Measurements from ENCODE around the gene MEX3D. TPM values are rescaled to one million over a fixed set of nuclear protein-coding genes. Genes with fewer than 3 reads are reported as not detected.

MEX3D gene
- total and polyA plus RNA-seq, 2 experiments from 2014 or later: 12.4 to 94.9 TPM

DNA sequence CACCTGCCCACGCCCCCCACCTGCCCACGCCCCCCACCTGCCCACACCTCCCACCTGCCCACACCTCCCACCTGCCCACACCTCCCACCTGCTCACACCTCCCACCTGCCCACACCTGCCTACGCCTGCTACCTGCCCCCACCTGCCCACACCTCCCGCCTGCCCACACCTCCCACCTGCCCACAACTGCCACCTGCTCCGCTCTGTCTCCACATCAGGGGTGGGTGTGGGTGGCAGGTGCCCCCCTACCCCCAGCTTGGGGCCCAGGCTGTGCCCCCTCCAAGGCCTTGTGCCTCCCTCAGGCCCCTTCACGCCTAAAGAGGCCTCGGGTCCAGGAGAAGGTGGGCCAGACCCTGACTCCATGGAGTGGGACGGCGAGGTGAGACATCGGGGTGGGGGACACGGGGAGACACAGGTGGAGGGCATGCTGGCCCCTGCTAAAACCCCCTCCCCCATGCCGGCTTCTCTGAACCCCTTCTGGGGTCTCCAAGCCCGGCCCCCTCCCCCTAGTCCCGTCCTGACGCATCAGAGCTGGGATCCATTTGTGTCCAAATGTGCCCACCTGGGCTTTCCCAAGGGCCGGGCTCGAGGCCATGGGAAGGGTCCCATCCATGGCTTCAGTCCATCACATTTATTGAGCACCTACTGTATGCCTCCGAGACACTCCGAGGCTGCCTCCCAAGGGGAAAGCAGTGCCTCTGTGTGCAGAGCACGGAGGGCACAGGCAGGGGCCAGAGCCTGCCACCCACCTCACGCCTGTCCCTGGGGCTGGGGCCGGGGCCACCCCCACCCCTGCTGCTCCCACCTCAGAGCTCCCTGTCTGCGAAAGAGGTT is 39.3 kb downstream of the MEX3D start (continued):
- TF ChIP-seq, protein P1, sequence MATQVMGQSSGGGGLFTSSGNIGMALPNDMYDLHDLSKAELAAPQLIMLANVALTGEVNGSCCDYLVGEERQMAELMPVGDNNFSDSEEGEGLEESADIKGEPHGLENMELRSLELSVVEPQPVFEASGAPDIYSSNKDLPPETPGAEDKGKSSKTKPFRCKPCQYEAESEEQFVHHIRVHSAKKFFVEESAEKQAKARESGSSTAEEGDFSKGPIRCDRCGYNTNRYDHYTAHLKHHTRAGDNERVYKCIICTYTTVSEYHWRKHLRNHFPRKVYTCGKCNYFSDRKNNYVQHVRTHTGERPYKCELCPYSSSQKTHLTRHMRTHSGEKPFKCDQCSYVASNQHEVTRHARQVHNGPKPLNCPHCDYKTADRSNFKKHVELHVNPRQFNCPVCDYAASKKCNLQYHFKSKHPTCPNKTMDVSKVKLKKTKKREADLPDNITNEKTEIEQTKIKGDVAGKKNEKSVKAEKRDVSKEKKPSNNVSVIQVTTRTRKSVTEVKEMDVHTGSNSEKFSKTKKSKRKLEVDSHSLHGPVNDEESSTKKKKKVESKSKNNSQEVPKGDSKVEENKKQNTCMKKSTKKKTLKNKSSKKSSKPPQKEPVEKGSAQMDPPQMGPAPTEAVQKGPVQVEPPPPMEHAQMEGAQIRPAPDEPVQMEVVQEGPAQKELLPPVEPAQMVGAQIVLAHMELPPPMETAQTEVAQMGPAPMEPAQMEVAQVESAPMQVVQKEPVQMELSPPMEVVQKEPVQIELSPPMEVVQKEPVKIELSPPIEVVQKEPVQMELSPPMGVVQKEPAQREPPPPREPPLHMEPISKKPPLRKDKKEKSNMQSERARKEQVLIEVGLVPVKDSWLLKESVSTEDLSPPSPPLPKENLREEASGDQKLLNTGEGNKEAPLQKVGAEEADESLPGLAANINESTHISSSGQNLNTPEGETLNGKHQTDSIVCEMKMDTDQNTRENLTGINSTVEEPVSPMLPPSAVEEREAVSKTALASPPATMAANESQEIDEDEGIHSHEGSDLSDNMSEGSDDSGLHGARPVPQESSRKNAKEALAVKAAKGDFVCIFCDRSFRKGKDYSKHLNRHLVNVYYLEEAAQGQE (IDR thresholded peaks at IDR 0.05; ENCODE audit: unreplicated experiment): no peak
- TF ChIP-seq, protein P2, sequence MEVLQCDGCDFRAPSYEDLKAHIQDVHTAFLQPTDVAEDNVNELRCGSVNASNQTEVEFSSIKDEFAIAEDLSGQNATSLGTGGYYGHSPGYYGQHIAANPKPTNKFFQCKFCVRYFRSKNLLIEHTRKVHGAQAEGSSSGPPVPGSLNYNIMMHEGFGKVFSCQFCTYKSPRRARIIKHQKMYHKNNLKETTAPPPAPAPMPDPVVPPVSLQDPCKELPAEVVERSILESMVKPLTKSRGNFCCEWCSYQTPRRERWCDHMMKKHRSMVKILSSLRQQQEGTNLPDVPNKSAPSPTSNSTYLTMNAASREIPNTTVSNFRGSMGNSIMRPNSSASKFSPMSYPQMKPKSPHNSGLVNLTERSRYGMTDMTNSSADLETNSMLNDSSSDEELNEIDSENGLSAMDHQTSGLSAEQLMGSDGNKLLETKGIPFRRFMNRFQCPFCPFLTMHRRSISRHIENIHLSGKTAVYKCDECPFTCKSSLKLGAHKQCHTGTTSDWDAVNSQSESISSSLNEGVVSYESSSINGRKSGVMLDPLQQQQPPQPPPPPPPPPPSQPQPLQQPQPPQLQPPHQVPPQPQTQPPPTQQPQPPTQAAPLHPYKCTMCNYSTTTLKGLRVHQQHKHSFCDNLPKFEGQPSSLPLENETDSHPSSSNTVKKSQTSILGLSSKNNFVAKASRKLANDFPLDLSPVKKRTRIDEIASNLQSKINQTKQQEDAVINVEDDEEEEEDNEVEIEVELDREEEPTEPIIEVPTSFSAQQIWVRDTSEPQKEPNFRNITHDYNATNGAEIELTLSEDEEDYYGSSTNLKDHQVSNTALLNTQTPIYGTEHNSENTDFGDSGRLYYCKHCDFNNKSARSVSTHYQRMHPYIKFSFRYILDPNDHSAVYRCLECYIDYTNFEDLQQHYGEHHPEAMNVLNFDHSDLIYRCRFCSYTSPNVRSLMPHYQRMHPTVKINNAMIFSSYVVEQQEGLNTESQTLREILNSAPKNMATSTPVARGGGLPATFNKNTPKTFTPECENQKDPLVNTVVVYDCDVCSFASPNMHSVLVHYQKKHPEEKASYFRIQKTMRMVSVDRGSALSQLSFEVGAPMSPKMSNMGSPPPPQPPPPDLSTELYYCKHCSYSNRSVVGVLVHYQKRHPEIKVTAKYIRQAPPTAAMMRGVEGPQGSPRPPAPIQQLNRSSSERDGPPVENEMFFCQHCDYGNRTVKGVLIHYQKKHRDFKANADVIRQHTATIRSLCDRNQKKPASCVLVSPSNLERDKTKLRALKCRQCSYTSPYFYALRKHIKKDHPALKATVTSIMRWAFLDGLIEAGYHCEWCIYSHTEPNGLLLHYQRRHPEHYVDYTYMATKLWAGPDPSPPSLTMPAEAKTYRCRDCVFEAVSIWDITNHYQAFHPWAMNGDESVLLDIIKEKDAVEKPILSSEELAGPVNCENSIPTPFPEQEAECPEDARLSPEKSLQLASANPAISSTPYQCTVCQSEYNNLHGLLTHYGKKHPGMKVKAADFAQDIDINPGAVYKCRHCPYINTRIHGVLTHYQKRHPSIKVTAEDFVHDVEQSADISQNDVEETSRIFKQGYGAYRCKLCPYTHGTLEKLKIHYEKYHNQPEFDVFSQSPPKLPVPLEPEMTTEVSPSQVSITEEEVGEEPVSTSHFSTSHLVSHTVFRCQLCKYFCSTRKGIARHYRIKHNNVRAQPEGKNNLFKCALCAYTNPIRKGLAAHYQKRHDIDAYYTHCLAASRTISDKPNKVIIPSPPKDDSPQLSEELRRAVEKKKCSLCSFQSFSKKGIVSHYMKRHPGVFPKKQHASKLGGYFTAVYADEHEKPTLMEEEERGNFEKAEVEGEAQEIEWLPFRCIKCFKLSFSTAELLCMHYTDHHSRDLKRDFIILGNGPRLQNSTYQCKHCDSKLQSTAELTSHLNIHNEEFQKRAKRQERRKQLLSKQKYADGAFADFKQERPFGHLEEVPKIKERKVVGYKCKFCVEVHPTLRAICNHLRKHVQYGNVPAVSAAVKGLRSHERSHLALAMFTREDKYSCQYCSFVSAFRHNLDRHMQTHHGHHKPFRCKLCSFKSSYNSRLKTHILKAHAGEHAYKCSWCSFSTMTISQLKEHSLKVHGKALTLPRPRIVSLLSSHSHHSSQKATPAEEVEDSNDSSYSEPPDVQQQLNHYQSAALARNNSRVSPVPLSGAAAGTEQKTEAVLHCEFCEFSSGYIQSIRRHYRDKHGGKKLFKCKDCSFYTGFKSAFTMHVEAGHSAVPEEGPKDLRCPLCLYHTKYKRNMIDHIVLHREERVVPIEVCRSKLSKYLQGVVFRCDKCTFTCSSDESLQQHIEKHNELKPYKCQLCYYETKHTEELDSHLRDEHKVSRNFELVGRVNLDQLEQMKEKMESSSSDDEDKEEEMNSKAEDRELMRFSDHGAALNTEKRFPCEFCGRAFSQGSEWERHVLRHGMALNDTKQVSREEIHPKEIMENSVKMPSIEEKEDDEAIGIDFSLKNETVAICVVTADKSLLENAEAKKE (CRISPR knock-in tag; IDR thresholded peaks at IDR 0.05): no peak
